ENCODE data around the gene SHOX.
"Not testable (repeated sequence)": the region's sequence is repeated elsewhere in the genome, so short reads cannot be mapped to it uniquely, and the experiment has no call there.

SHOX gene

DNA sequence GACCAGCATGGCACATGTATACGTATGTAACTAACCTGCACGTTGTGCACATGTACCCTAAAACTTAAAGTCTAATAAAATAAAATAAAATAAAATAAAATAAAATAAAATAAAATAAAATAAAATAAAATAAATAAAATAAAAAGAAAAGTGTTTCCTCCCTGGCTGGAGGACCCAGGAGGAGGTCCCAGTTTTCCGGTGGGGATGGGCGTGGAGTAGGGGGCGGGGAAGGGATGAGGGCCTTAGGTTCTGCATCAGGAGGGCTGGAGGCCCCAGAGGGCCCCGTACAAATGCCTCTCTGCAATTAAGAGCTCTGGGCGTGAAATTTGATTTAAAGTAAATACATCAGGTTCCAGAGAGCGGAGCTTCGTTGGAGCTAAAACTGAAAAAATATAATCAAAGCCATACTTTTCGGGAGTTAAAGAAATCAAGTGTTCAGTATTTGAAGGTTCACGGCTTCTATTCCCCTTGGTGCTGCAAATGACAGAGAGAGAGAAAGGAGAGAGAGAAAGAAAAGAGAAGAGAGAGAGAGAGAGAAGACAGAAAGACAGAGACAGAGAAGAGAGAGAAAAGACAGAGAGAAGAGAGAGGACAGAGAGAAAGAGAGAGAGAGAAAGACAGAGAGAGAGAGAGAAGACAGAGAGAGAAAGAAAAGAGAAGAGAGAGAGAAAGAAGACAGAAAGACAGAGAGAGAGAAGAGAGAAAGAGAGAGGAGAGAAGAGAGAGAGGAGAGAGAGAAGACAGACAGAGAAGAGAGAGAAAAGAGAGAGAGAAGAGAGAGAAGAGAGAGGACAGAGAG is 8.7 kb upstream of the SHOX start:
- no peaks in the 10 kb centered on the region for H3F3A ChIP-seq (ENCODE audit: control insufficient read depth, insufficient read depth)
- no peaks in the 10 kb centered on the region for H3K79me2 ChIP-seq (ENCODE audit: control insufficient read depth, low read length)
- H3K27ac ChIP-seq (ENCODE audit: low read depth, low read length), result no peak overlapping the region
- no peaks in the 10 kb centered on the region for H4K20me1 ChIP-seq (ENCODE audit: control insufficient read depth, insufficient read depth, low read depth, low read length)
- H3K27me3 ChIP-seq (ENCODE audit: control insufficient read depth, low read length), result no peaks in the 10 kb centered on the region
- TF ChIP-seq EZH2phosphoT487 (IDR thresholded peaks at IDR 0.05; ENCODE audit: borderline replicate concordance, low read length), result no peak
- TF ChIP-seq, protein P1, sequence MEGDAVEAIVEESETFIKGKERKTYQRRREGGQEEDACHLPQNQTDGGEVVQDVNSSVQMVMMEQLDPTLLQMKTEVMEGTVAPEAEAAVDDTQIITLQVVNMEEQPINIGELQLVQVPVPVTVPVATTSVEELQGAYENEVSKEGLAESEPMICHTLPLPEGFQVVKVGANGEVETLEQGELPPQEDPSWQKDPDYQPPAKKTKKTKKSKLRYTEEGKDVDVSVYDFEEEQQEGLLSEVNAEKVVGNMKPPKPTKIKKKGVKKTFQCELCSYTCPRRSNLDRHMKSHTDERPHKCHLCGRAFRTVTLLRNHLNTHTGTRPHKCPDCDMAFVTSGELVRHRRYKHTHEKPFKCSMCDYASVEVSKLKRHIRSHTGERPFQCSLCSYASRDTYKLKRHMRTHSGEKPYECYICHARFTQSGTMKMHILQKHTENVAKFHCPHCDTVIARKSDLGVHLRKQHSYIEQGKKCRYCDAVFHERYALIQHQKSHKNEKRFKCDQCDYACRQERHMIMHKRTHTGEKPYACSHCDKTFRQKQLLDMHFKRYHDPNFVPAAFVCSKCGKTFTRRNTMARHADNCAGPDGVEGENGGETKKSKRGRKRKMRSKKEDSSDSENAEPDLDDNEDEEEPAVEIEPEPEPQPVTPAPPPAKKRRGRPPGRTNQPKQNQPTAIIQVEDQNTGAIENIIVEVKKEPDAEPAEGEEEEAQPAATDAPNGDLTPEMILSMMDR (IDR thresholded peaks at IDR 0.05; ENCODE audit: low read depth, low read length, poor library complexity, severe bottlenecking), result no peak
- no peak overlapping the region for H3K4me2 ChIP-seq (ENCODE audit: low read length)
- no peak overlapping the region for H3K4me3 ChIP-seq (ENCODE audit: low read length)
- no peaks in the 10 kb centered on the region for H3K36me3 ChIP-seq (ENCODE audit: control insufficient read depth, low read length)
- H3K4me1 ChIP-seq (ENCODE audit: control insufficient read depth, low read length), result no peaks in the 10 kb centered on the region
- no peaks in the 10 kb centered on the region for H3K9me3 ChIP-seq (ENCODE audit: control insufficient read depth, insufficient read depth, low read length)
- H3K9me2 ChIP-seq (replicated peaks; ENCODE audit: control insufficient read depth, low read length), result no peaks in the 10 kb centered on the region

DNA sequence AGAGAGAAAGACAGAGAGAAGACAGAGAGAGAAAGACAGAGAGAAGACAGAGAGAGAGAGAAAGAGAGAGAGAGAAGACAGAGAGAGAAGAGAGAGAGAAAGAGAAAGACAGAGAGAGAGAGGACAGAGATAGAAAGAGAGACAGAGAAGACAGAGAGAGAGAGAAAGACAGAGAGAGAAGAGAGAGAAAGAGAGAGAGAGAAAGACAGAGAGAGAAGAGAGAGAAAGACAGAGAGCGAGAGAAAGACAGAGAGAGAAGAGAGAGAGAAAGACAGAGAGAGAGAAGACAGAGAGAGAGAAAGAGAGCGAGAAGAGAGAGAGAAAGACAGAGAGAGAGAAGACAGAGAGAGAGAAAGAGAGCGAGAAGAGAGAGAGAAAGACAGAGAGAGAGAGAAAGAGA is 7.8 kb upstream of the SHOX start:
- H3K4me3 ChIP-seq (ENCODE audit: low read length); H3K27ac ChIP-seq (ENCODE audit: low read depth, low read length): not testable (repeated sequence)

DNA sequence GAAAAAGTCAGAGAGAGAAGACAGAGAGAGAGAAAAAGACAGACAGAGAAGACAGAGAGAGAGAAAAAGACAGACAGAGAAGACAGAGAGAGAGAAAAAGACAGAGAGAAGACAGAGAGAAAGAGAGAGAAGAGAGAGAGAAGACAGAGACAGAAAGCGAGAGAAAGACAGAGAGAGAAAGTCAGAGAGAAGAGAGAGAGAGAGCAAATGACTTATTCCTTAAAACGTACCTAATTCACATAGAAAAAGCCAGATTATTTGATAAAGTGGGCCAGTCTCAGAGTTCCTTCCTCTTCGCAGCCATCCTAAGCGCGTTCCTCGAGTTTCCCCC is 7.4 kb upstream of the SHOX start:
- no peaks in the 10 kb centered on the region for H3K36me3 ChIP-seq (ENCODE audit: control insufficient read depth, low read length)

More for the DNA sequence above, 7.8 kb upstream of the SHOX start:
- not testable (repeated sequence) for H3K9me2 ChIP-seq (replicated peaks; ENCODE audit: control insufficient read depth, low read length); H3K9me3 ChIP-seq (ENCODE audit: control insufficient read depth, insufficient read depth, low read length); H3F3A ChIP-seq (ENCODE audit: control insufficient read depth, insufficient read depth); H4K20me1 ChIP-seq (ENCODE audit: control insufficient read depth, insufficient read depth, low read depth, low read length); H3K4me2 ChIP-seq (ENCODE audit: low read length); H3K36me3 ChIP-seq (ENCODE audit: control insufficient read depth, low read length); H3K4me1 ChIP-seq (ENCODE audit: control insufficient read depth, low read length); H3K27me3 ChIP-seq (ENCODE audit: control insufficient read depth, low read length); H3K79me2 ChIP-seq (ENCODE audit: control insufficient read depth, low read length)

More for the DNA sequence above, 7.4 kb upstream of the SHOX start:
- Histone ChIP-seq H3K9me3 (ENCODE audit: control insufficient read depth, insufficient read depth, low read length) (no peaks in the 10 kb centered on the region), H3F3A (ENCODE audit: control insufficient read depth, insufficient read depth) (no peaks in the 10 kb centered on the region), H3K4me2 (ENCODE audit: low read length) (no peak overlapping the region), H3K79me2 (ENCODE audit: control insufficient read depth, low read length) (no peaks in the 10 kb centered on the region), H3K4me1 (ENCODE audit: control insufficient read depth, low read length) (no peaks in the 10 kb centered on the region), H4K20me1 (ENCODE audit: control insufficient read depth, insufficient read depth, low read depth, low read length) (no peaks in the 10 kb centered on the region), H3K27me3 (ENCODE audit: control insufficient read depth, low read length) (no peaks in the 10 kb centered on the region), H3K4me3 (ENCODE audit: low read length) (no peak overlapping the region), H3K27ac (ENCODE audit: low read depth, low read length) (no peak overlapping the region), H3K9me2 (replicated peaks; ENCODE audit: control insufficient read depth, low read length) (no peaks in the 10 kb centered on the region)
- no peak for TF ChIP-seq EZH2phosphoT487 (IDR thresholded peaks at IDR 0.05; ENCODE audit: borderline replicate concordance, low read length)
- TF ChIP-seq, protein P1 (IDR thresholded peaks at IDR 0.05; ENCODE audit: low read depth, low read length, poor library complexity, severe bottlenecking), result no peak

All from DOHH2 (cell line).